SU-DHL-6 (cell line): ENCODE results near the gene PIEZO1.
"Not testable (repeated sequence)": the region's sequence is repeated elsewhere in the genome, so short reads cannot be mapped to it uniquely, and the experiment has no call there.

Experiments
- H2AFZ ChIP-seq: fragments of 200-600 bp; sonication (generic); 2 replicates; pipeline ENCODE4 v1.6.1; 2014; ENCODE audit warnings: low read depth, mild to moderate bottlenecking, moderate library complexity, mixed read lengths, antibody characterized with exemption, low read length; ENCODE audit not compliant: severe bottlenecking
- H3F3A ChIP-seq: fragments of 200-600 bp; shearing (Covaris generic); 2 replicates; pipeline ENCODE4 v1.6.0; 2016; ENCODE audit warnings: antibody characterized with exemption, mild to moderate bottlenecking; ENCODE audit not compliant: insufficient read depth
- H3K27ac ChIP-seq: fragments of 200-600 bp; sonication (generic); 2 replicates; pipeline ENCODE4 v1.5.1; 2016; ENCODE audit warnings: low read depth, mild to moderate bottlenecking, low read length, moderate library complexity, mixed read lengths
- H3K27me3 ChIP-seq: fragments of 200-600 bp; sonication (generic), shearing (Covaris generic); 2 replicates; pipeline ENCODE4 v1.6.0; 2014; ENCODE audit warnings: mild to moderate bottlenecking, low read length
- H3K36me3 ChIP-seq: fragments of 200-600 bp; sonication (generic); 2 replicates; pipeline ENCODE4 v1.6.1; 2014; ENCODE audit warnings: mild to moderate bottlenecking, low read length, mixed read lengths
- H3K4me2 ChIP-seq: fragments of 300-600, 200-600 bp; shearing (Covaris generic), sonication (generic); 2 replicates; pipeline ENCODE4 v1.6.0; 2014; ENCODE audit warnings: low read length, low read depth, mild to moderate bottlenecking; ENCODE audit not compliant: poor library complexity, severe bottlenecking
- H3K4me3 ChIP-seq: fragments of 200-600 bp; sonication (generic); 2 replicates; pipeline ENCODE4 v1.5.1; 2014; ENCODE audit warnings: antibody characterized with exemption, low read length, mild to moderate bottlenecking, mixed read lengths; ENCODE audit not compliant: insufficient read depth, poor library complexity, severe bottlenecking
- H3K79me2 ChIP-seq: fragments of 200-600 bp; sonication (generic); 2 replicates; pipeline ENCODE4 v1.6.1; 2014; ENCODE audit warnings: mild to moderate bottlenecking, low read length, moderate library complexity; ENCODE audit not compliant: insufficient read depth
- H3K9ac ChIP-seq: fragments of 200-600 bp; sonication (generic); 2 replicates; pipeline ENCODE4 v1.7.0; 2014; ENCODE audit warnings: mild to moderate bottlenecking, low read length
- H3K9me2 ChIP-seq: fragments of 200-600 bp; sonication (generic); replicated peaks from 2 replicates; pipeline ENCODE4 v1.6.1; 2014; ENCODE audit warnings: low read length; ENCODE audit not compliant: insufficient read depth
- H3K9me3 ChIP-seq: fragments of 200-600 bp; sonication (generic); 2 replicates; pipeline ENCODE4 v1.6.1; 2014; ENCODE audit warnings: low read length, mixed read lengths; ENCODE audit not compliant: insufficient read depth
- H4K20me1 ChIP-seq: fragments of 200-600 bp; sonication (generic); 2 replicates; pipeline ENCODE4 v1.6.1; 2014; ENCODE audit warnings: low read depth, mild to moderate bottlenecking, antibody characterized with exemption, low read length, moderate library complexity, mixed read lengths
- EZH2phosphoT487 ChIP-seq: fragments of 200-600 bp; sonication (generic), shearing (Covaris generic); conservative IDR thresholded peaks from 2 replicates; pipeline ENCODE4 v1.6.1; 2018; ENCODE audit warnings: mild to moderate bottlenecking, antibody characterized with exemption, low read length, moderate library complexity, mixed read lengths
- TF ChIP-seq, protein P1 (sequence below): fragments of 200-600 bp; sonication (generic); IDR thresholded peaks from one replicate; pipeline ENCODE4 v1.5.1; 2017; ENCODE audit warnings: antibody characterized with exemption, mild to moderate bottlenecking, low read length, moderate library complexity; ENCODE audit not compliant: insufficient read depth, poor library complexity, severe bottlenecking

The PIEZO1 gene

GRCh38 chr16:88789594-88789993 lies 4.6 kb upstream of the PIEZO1 start:
- Histone ChIP-seq H3K27me3 (no peaks in the 10 kb centered on the region), H4K20me1 (no peaks in the 10 kb centered on the region), H3K36me3 (no peaks in the 10 kb centered on the region), H2AFZ (no peak overlapping the region), H3K9me3 (no peaks in the 10 kb centered on the region), H3K27ac (no peak overlapping the region), H3K9ac (no peak overlapping the region), H3K4me2 (no peak overlapping the region), H3K4me3 (no peak overlapping the region), H3K79me2 (no peaks in the 10 kb centered on the region), H3K9me2 (no peaks in the 10 kb centered on the region), H3F3A (no peaks in the 10 kb centered on the region)
- TF ChIP-seq, protein P1, sequence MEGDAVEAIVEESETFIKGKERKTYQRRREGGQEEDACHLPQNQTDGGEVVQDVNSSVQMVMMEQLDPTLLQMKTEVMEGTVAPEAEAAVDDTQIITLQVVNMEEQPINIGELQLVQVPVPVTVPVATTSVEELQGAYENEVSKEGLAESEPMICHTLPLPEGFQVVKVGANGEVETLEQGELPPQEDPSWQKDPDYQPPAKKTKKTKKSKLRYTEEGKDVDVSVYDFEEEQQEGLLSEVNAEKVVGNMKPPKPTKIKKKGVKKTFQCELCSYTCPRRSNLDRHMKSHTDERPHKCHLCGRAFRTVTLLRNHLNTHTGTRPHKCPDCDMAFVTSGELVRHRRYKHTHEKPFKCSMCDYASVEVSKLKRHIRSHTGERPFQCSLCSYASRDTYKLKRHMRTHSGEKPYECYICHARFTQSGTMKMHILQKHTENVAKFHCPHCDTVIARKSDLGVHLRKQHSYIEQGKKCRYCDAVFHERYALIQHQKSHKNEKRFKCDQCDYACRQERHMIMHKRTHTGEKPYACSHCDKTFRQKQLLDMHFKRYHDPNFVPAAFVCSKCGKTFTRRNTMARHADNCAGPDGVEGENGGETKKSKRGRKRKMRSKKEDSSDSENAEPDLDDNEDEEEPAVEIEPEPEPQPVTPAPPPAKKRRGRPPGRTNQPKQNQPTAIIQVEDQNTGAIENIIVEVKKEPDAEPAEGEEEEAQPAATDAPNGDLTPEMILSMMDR = no peak
- TF ChIP-seq EZH2phosphoT487 = no peak

- H3K27me3 ChIP-seq, H3F3A ChIP-seq, H3K27ac ChIP-seq, H4K20me1 ChIP-seq, H3K9me3 ChIP-seq, H3K4me2 ChIP-seq, H3K79me2 ChIP-seq, H2AFZ ChIP-seq, H3K4me3 ChIP-seq, H3K36me3 ChIP-seq, H3K9me2 ChIP-seq, H3K9ac ChIP-seq: not testable (repeated sequence)
Measured at GRCh38 chr16:88788749-88789148, 3.7 kb upstream of the PIEZO1 start.

DNA sequence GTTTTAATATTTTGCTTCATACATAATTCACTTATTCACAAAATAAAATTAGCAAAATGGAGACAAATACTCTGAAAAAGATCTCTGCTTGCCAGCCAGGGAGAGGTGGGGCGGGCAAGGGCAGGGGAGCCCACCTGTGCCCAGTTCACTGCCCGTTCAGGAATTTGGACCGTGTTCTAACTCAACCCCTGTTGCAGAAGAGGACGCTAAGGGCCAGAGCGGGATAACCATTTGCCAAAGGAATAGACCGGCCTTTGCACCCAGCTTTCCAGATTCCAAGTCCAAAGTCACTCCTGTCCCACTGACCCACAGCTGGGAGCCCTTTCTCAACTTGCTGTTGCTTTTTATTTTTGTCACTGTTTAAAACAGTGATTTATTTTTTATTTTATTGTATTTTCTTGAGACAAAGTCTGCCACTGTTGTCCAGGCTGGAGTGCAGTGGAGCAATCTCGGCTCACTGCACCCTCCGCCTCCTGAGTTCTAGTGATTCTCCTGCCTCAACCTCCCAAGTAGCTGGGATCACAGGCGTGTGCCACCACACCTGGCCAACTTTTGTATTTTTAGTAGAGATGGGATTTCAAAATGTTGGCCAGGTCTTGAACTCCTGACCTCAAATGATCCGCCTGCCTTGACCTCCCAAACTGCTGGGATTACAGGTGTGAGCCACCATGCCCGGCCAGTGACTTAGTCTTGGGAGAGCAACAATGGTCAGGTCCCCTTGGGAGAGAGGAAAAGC lies 2.7 kb upstream of the PIEZO1 start:
- Histone ChIP-seq H3K9ac (no peak overlapping the region), H3K27ac (no peak overlapping the region), H3K36me3 (no peaks in the 10 kb centered on the region), H3K4me3 (no peak overlapping the region), H3K9me3 (no peaks in the 10 kb centered on the region), H3K79me2 (no peaks in the 10 kb centered on the region), H3F3A (no peaks in the 10 kb centered on the region), H4K20me1 (no peaks in the 10 kb centered on the region), H3K27me3 (no peaks in the 10 kb centered on the region), H3K9me2 (no peaks in the 10 kb centered on the region), H3K4me2 (no peak overlapping the region), H2AFZ (no peak overlapping the region)
- TF ChIP-seq EZH2phosphoT487 = no peak
- TF ChIP-seq, protein P1 = no peak

- H3K4me2 ChIP-seq = peak overlapping the region; percentile 55
- no peaks in the 10 kb centered on the region for H3K36me3 ChIP-seq
- no peak overlapping the region for H2AFZ ChIP-seq
- no peaks in the 10 kb centered on the region for H3K9me3 ChIP-seq
- H3K27me3 ChIP-seq = no peaks in the 10 kb centered on the region
- no peak overlapping the region for H3K27ac ChIP-seq
- peak overlapping the region; percentile 26 for H3K4me3 ChIP-seq
- H3K79me2 ChIP-seq = no peaks in the 10 kb centered on the region
- H3F3A ChIP-seq = no peaks in the 10 kb centered on the region
- H3K9ac ChIP-seq = peak overlapping the region; percentile 26; the same call in 1 of the 2 replicates
- H4K20me1 ChIP-seq = no peaks in the 10 kb centered on the region
- TF ChIP-seq EZH2phosphoT487 = no peak
- H3K9me2 ChIP-seq = no peaks in the 10 kb centered on the region
Measured at GRCh38 chr16:88784856-88785105, 239 bp downstream of the PIEZO1 start.
